MV-4-11 (cell line): ENCODE data around the gene FCGR1A.
"Not testable (repeated sequence)": the region's sequence is repeated elsewhere in the genome, so short reads cannot be mapped to it uniquely, and the experiment has no call there.

Experiments
- DNase-seq: peaks from one replicate; lab custom pipeline; 2025; lab: John Stamatoyannopoulos, UW

Gene FCGR1A

GRCh38 chr1:149782600-149782999 is at the start of gene FCGR1A:
FCGR1A (plus strand) TSS chr1:149782694; CDS start chr1:149782744, 50 bp downstream.
- DNase-seq: not testable (repeated sequence)

DNA sequence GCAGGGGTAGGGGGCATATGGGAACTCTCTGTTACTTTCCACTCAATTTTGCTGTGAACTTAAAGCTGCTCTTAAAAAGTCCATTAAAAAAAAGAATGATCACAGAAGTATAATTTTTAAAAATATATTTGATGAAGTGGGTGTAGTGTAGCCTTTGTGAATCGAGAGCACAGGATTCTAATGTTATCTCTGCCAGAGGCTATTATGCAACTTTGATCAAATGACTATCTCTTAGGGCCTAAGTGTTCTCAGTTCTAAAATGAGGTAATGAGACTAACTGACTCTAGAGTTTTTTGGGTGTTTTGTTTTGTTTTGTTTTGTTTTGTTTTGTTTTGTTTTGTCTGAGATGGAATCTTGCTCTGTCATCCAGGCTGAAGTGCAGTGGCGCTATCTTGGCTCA is 49.7 kb upstream of the FCGR1A start:
- not testable (repeated sequence) for DNase-seq

DNA sequence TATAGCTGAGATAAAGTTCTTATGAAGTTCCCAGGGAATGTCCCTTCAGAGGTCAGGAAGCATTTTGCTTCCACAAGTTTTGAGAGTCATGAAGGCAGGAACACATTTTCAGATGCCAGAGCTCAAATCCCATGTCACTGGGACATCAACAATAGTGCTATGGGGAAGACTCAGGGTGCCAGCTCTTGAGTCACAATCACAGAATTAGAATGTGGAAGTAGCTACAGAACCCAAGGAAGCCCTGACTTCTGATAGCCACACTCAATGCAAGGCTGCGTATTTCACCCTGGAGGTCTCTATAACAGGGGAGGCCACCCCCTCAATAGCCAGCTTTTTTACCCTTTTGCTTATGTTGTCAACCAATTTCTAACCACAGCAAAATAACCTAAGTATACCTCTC is 47.8 kb upstream of the FCGR1A start:
- DNase-seq: not testable (repeated sequence)

- peak; percentile 63 for DNase-seq
Observed at GRCh38 chr1:149740148-149740581, 42.3 kb upstream of the FCGR1A start.

DNA sequence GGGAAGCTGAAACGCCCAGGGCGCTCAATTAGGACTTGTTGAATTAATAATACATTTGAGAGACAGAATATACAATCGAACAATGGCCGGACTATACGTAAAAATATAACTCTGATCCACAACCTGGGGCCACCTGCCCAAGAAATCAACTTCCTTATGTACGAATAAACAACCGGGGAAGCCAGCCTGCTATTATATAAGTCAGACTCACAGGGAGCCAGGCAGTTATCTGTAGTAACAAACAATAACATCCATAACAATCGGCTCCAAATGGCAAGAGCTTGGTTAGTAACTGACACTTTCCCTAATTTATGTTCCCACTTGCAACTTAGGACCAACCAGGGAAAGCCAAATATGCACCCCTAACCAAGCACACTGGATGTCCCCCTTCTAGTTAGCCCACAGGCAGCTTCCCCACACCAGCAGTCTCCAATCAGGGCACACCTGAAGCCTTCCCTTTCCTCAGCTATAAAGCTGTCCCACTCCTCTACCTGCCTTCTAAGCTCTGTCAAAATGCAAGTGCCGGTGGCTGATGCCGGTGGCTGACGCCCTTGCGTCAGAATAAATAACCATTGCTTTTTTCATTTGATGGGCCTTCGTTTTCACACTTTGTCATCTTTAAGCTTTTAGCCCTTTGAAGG is 41.8 kb upstream of the FCGR1A start:
- DNase-seq: not testable (repeated sequence)

DNA sequence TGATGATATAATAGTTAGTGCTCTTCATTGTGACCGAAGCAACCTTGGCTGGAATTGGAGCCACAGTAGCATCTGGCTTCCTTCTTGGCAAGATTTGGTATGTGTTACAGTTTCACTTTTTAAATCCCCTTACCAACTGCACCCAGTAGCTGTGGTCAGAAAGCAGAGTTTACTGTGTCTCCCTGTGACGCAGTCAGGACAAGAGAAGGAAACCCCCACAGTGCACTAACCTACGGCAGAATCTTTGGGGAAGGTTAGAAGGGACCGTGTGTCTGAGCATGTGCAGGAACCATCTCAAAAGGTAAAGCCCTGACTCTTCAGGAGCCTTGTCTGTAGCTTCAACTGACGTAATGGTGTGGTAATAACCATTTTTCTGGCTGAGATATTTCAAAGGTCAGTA is 40.6 kb upstream of the FCGR1A start:
- not testable (repeated sequence) for DNase-seq

DNA sequence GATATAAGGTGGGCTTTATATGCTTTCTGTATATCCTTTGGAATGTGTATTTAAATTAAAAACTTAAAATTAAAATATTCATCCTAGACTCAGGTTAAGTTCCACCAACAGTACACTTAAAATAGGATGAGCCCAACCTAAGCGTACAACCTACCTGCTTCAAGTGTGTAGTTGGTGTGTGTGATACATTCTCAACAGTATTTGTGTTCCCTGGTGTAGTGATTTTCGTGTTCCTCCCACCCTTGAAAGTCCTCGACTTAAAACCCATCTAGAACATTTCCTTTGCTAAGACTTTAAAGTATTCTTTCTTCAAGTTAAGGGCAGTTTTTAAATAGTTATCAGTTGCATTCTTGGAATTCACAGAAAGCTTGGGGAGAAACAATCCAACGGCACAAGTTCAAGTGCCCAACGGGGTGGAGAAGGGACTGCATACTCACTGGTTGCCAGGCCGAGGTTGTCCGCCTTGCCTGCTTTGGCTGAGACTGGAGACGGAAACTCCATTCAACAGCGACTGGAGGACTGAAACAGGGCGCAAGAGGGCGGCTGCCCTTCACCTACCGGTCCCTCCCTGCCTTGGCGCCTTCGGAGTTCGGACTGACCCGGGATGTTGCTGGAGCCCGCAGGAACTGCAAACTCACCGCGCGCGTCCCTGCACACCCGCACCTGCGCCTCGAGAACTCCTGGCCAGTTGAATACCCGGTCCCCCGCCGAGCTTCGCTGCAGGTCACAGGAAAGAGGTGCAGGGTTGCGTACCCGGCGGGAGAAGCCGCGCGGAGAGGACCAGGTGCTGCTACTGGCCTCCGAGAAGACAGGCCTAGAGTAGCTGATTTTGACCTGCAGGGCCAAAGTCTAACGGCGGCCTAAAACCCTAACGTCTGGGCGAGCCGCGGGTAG is 35.8 kb upstream of the FCGR1A start:
- not testable (repeated sequence) for DNase-seq

DNA sequence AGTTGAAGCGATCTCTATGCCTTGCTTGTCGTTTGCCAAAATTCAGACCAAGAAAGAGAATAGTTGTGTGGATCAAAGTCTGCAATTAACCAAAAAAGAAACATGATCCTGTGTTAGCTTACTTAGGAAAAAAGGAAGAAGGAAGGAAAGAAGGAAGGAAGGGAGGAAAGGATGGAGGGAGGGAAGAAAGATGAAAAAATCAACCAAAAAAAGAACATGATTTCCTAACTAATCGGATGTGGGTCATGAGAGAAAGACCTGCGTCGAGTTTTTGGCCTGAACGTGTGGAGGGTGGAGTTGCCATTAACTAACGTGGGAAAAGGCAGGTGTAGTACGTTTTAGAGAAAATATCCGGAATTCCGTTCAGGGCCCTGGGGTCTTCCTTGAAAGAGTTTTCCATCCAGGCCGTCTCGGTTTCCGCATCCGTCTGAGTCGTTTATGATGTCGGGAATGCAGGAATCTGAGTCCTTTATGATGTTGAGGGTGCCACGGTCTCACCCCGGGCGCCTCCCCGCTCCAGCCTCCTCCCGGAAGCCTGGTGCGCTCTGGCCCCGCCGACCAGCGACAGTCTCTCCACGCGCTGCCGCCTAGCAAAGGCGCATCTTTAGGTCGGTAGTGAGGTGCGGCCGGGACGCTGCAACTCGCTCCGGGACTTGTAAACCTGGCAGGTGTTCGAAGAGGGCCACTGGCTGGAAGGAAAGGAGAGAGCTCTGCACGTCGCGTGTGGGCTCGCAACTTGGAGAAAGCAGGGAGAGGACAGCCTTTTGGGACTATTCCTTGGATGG is 34.9 kb upstream of the FCGR1A start:
- DNase-seq: not testable (repeated sequence)

DNA sequence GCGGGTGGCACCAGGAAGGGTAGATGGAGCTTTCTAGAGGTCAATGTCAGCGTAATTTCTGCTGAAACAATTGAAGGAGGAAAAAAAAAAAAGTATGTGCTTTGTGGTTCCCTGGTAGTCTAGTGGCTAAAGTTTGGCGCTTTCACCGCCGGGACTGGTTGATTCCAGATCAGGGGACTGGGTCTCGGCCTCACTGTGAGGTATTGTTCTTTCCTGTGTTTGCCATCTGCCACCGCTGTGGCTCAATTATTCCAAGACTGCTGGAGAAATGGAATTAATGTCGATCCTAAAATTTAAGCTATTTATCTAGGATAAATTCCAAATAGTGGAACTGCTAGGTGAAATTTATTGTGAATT is 34.4 kb upstream of the FCGR1A start:
- DNase-seq: not testable (repeated sequence)

GRCh38 chr1:149750562-149750961 is 31.9 kb upstream of the FCGR1A start:
- DNase-seq: not testable (repeated sequence)

GRCh38 chr1:149752186-149752585 is 30.3 kb upstream of the FCGR1A start:
- not testable (repeated sequence) for DNase-seq

DNA sequence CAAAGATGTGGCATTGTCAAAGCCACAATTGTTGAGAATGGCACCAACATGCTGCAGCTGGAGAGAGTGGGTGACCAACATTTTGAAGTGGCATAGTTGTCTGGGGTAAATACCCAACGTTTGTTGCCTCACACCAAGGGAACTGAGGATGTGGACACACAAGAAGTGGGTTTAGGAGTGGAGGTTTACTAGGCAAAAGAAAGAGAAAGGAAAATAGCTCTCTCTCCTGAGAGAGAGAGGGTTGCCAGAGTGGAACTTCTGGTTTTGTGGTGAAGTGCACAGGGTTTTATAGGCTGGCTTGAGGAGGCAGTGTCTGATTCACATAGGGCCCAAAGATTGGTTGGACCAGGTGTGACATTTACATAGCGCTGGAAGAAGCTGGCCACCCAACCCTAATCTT is 29.0 kb upstream of the FCGR1A start:
- peak; percentile 57 for DNase-seq

DNA sequence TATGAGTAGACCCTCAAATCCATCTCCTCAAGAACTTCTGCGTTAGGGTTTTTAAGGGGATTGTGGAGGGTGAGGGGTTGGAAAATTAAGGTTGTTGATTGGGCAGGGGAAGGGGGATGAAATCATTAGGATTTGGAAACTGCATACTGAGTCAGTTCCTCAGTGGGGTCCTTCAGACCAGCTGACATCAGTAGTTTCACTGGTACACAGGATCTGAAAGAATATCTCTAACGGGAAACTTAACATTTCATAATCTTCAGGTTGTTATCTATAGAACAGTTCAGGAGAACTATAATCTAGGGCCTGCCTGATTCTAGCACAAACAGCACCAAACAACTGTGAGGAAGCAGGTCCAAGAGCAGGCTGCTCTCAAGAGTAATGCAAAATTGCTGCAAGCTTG is 27.2 kb upstream of the FCGR1A start:
- DNase-seq: peak; percentile 60

GRCh38 chr1:149762294-149762693 is 20.2 kb upstream of the FCGR1A start:
- not testable (repeated sequence) for DNase-seq

GRCh38 chr1:149764087-149764800 is 18.2 kb upstream of the FCGR1A start:
- not testable (repeated sequence) for DNase-seq

DNA sequence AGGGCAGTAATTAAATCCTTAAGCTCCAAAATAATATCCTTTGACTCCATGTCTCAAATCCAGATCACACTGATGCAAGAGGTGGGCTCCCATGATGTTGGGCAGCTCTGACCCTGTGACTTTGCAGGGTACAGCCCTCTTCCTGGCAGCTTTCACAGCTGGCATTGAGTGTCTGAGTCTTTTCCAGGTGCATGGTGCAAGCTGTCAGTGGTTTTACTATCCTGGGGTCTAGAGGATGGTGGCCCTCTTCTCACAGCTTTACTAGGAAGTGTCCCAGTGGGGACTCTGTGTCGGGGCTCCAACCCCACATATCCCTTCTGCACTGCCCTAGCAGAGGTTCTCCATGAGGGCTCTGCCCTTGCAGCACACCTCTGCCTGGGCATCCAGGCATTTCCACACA is 16.3 kb upstream of the FCGR1A start:
- DNase-seq: not testable (repeated sequence)

- not testable (repeated sequence) for DNase-seq
Observed at GRCh38 chr1:149769216-149769615, 13.3 kb upstream of the FCGR1A start.

DNA sequence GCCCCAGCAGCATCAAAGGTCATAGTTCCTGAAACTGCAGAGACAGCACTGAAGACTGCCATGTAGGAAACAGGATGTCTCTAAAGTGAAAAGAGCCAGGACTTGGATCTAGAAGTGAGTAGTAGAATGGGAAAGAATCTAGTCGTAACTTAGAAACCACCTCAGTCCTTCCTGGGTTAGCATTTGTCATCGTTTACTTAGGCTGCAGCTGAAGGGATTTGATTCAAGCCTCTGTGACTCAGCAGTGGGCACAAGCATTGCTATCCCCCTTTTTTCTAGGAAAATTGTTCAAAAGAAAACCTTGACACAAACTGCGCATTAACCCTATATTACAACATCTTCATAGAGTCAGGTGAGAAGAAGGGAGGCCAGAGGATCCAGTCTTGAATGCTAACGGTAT is 11.8 kb upstream of the FCGR1A start:
- not testable (repeated sequence) for DNase-seq

DNA sequence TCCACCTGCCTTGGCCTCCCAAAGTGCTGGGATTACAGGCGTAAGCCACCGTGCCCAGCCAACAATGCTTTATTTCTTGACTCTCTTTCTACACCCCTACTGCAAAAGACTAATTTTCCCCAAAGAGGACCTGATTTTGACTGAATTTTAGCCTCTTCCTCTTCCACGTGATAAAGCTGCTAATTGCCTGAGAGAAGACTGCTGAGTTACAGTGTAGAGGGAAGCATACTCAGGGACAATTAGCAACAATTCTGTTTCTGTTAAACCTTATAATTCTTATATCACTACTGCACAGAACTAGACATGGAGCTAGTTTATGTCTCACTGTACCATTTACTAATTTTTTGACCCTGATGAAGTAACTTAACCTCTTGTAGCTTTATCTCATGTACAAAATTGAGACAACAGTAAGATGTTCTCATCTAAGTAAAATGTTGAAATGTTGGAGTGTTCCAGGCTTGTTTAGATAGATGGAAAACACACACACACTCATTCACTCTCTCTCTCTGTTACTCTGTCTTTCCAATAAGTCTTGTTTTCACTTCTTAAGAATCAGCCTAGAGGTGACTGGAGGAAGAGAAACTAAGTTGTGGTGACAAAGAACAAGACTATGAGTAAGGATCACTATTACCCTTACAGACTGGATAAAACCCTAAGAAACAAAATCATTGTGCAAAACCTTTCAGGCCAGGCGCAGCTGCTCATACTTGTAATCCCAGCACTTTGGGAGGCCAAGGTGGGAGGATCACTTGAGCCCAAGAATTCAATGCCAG is 10.7 kb upstream of the FCGR1A start:
- not testable (repeated sequence) for DNase-seq

DNA sequence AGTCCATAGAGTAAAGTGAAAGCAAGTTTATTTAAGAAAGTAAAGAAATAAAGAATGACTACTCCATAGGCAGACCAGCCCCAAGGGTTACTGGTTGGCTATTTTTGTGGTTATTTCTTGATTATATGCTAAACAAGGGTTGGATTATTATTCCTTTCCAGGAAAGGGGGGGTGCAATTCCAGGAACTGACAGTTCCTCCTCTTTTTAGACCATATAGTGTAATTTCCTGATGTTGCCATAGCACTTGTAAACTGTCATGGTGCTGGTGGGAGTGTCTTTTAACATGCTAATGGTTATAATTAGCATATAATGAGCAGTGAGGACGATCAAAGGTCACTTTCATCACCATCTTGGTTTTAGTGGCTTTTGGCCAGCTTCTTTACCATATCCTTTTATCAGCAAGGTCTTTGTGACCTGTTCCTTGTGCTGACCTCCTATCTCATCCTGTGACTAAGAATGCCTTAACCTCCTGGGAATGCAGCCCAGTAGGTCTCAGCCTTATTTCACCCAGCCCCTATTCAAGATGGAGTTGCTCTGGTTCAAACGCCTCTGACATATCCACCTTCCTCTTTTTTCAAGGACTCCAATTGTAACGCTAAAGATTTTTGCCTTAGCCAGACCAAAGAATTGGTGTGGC is 6.9 kb upstream of the FCGR1A start:
- peak; percentile 92 for DNase-seq
